GM18907 (cell line): Measurements from ENCODE around the gene KCNA1.

Source experiments
- ATAC-seq: cut with Tn5 transposase; IDR thresholded peaks from one replicate; pipeline ENCODE4 v1.9.1; 2021; ENCODE audit warnings: mild to moderate bottlenecking, moderate library complexity; ENCODE audit not compliant: unreplicated experiment

KCNA1 gene

DNA sequence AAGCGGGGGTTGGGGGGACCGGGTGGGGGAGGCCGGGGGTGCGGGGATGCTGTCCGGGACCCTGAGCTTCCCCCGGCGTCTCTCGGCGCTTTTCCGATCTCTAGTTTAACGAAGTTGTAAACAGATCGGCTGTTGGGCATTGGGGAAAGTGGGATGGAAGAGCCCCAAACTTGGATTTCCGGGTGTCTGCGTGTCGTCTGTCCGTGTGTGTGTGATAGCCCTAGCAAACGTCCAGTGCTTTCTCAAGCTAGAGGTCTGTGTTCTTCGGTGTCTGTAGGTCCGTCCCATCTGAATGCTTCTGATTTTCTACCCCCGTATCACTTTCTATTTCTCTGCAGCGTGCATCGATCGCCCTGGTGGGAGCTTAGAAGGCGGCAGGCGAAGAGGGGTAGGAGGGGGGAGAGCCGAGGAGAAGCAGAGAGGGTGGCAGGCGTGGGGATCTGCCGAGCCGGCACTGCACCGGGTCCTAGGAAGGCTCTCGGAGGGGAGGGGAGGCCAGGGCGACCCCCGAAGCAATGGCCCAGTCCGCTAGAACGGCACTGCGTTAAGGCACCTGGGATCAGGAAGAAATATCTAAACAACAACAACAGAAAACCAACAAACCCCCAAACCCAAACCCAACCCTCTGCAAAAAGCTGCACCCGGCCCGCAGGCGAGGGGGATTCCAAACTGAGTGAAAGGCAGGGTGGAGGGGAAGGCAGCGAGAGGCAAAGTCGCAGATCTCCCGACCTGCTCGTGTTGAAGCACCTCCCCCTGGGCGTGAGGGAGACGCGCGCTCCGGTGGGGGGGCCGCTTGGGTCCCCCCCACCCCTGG is 1.0 kb downstream of the KCNA1 start:
- ATAC-seq = peak; percentile 46

DNA sequence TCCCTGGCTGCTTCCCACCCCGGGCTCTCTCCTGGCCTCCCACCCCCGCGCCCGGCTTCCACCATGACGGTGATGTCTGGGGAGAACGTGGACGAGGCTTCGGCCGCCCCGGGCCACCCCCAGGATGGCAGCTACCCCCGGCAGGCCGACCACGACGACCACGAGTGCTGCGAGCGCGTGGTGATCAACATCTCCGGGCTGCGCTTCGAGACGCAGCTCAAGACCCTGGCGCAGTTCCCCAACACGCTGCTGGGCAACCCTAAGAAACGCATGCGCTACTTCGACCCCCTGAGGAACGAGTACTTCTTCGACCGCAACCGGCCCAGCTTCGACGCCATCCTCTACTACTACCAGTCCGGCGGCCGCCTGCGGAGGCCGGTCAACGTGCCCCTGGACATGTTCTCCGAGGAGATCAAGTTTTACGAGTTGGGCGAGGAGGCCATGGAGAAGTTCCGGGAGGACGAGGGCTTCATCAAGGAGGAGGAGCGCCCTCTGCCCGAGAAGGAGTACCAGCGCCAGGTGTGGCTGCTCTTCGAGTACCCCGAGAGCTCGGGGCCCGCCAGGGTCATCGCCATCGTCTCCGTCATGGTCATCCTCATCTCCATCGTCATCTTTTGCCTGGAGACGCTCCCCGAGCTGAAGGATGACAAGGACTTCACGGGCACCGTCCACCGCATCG is 1.8 kb downstream of the KCNA1 start:
- ATAC-seq = no peak

DNA sequence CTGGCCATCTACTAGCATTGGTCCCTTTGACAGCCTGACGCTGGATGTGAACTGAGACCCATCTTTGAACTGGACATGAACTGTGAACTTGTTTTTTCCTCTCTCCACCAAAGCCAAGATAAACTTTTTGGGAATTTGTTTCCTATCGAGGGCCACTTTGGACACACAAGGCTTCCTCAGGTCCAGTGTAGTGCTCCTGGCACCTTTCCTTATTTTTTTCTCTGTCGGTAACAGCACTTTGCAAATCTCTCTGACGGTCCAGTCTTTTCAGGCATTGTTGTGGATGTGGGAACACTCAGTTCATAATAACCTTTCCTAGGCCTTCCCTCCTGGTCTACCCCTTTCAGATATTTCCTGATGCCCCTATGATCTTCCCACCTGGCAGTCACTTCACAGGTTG is 5.0 kb downstream of the KCNA1 start:
- ATAC-seq = no peak

DNA sequence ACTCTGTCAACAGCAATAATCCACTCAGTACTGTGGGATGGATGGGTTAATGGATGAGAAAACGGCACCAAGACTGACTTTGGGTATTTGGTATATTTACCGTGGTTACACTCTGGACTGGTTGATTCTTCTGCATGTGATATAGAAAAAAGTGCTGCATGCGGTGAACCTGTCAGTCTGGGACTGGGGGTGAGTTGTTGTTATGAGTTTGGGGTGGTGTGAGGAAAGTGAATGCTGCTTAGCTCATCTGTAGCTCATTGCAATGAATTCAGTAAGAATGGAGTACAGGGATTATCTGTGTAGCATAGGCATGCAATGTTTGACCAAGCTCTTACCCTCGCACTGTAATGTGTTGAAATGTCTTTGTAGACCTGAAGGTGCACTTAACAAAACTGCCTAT is 6.0 kb downstream of the KCNA1 start:
- ATAC-seq = no peak

DNA sequence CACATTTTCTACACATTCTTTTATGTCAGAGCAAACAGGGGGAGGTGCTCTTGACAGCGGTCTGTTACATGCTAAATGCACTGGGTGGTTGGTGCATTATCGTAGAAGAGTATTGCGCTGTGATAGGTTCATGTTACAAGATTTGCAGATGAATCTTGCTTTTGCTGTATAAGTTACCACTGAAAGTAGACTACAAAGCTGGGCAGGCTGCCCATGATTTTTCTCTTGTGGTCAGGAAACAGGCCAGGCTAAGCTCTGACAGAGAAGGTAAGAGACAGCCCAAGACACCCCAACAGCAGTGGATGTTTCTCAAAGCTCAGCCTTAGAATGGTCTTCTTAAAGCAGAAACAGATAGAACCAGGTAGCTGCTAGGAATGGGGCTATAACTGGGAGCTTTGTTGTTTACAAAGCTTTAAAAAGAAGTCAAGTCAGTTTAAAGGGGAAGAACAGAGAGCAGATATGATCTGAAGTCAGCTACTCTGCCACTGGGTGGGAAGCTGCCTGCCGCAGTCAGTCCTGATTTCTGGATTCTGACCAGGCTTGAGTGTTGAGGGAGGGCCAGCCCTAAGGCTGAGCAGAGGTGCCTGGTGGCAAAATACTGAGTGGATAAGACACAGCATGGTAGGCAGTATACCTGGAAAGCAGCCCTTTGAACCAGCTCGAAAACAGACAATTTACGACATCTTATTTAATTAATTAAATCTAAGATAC is 9.4 kb downstream of the KCNA1 start:
- ATAC-seq = no peak

DNA sequence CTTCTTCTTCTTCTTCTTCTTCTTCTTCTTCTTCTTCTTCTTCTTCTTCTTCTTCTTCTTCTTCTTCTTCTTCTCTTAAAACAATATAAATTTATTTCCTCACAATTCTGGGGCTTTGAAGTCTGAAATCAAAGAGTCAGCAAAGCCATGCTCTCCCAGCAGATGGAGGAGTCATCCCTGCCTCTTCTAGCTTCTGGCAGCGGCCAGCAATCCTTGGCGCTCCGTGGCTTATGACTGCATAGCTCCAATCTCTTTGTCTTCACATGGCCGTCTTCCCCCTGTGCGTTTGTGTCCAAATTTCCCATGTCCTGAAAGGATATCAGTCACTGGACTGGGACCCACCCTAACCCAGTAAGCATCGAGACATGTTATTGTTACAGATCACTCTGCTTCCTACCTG is 22.9 kb downstream of the KCNA1 start:
- no peak for ATAC-seq

DNA sequence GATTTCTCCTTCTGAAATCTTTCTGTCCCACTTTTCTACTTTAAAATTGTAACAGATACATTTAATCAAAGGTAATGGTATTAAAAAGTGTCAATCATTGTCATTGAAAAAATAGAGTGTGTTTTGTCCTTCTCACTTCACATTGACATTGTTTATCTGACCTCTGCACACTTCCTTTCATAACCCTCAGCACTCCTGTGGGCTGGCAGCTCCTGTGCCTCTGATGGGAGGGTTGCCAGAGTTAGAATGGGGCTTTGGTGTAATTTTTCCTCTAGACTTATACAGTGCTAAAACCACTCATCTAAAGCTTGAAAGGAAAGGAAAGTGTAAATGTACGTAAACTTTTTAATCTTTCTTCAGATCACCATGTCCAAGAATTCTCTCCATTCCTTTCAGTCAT is 23.7 kb downstream of the KCNA1 start:
- no peak for ATAC-seq

DNA sequence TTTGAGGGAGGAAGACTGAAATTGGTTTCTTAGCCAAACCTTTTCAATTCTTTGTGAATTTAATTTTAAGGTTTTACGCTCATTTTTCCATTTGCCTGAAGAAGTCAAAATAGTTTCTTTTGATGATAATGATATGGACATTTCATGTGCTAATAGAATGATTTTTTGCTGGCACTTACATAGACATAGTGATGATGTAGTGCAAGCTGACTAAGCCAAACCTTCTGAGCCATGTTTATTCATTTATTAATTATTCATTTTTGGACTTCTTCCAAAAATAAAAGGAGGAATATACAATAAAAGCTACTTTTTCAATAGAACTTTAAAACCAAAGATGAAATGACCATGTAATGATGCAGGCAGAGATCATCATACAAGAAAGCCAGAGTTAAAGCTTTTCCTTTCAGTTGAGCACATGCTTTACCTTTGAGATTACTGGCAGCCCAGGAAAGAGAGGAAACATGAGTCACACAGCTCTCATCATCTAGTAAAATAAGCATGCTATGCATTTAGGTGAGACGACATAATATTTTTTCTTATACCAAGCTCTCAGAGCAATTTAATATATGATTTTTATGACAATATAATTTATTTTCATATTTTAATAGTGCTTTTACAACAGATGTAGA is 24.8 kb downstream of the KCNA1 start:
- ATAC-seq = no peak

DNA sequence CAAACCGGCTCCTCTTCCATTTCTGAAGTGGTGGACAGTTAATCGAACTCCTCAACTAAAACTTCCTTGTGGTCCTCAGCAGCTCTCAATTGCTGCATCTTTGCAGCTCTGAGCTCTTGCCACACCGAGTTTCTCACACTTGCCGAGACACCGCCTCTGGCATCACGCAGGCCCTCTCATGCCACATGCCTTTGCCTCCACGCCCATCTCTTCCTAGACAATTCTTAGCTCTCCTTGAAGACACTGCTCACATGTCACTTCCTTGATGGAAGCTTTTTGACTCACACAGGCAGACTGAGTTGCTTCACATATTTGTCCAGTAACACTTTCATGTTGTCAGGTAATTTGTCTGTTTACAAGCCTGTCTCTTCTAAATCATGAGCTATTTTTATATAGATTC is 29.2 kb downstream of the KCNA1 start:
- ATAC-seq = no peak

DNA sequence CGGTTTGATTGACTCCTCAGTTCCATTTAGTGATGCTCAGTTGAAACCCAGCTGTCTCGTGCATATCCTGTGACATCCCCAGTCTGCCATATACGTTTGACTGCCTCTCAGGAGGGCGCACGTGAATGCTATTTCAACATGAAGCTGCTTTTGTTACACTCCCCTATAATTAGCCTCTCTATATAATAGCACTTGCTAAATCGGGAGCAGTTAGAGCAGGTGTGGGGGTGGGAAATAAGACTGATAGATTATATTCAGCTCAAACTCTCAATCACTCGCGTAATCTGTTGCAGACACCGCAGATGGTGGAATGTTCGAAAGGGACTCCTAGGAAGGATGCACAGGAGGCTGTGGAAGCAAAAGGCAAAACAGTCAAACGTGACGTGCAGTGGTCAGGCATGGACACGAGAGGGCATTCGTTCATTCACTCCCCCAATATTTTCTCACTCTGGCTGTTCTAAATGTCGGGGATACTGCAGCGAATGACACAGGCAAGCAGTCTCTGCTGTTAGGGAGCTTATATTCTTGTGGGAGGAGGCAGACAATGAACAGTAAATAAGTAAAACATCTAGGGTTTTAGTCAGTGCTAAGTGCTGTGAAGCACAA is 29.8 kb downstream of the KCNA1 start:
- no peak for ATAC-seq

DNA sequence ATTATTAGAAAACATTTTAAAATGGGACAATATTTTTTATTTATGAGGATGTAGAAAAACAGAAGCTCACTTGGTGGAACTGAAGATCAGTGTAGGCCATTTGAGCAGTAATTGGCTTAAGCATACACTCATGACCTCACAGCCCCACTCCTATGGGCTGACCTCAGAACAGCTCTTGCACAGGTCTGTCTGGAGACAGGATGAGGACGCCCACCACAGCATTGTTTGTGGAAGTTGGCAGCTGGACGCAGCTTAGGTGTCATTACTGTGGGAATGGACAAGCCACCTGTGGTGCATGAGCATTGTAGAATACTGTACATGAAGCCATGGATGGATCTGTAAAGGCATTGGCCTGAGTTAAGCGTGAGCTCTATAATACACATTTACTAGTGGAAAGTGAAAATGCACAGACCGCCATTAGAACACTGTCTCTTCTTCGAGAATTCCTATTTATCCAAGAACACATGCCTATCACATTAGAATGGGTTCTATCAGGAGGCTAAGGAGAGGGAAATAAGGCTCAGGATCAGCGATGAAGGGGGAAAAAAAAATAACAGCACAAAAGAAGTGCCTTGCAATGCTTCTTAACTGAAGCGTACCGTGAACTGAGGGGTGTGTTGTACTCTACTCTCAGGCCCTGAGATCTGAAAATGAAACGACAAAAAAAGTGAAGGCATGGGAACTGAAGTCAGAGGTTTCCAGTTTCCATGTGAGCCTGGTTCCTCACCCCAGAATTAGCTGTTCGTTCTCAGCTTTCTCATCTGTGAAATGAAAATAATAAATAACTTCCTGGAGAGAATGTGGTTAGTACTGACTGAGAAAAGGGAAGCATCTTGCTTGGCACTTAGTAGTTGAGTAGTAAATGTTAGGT is 33.6 kb downstream of the KCNA1 start:
- peak; percentile 85 for ATAC-seq

DNA sequence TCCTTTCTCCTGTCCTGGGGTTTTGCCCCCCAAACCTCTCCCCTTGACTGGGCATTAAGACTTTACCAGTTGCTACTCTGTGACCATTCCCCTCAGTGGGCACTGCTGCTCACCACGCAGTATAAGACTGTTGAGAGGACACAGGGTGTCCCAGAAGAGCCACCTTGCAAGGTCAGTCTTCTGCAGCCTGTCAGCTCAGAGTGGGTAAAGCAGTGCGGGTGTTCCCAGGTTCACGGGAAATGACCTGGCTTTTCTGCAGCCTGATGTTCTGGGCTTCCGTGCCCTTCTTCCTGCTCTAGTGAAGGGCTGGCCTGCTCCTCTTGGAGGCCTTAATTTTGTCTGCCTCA is 34.2 kb downstream of the KCNA1 start:
- ATAC-seq = peak; percentile 50

DNA sequence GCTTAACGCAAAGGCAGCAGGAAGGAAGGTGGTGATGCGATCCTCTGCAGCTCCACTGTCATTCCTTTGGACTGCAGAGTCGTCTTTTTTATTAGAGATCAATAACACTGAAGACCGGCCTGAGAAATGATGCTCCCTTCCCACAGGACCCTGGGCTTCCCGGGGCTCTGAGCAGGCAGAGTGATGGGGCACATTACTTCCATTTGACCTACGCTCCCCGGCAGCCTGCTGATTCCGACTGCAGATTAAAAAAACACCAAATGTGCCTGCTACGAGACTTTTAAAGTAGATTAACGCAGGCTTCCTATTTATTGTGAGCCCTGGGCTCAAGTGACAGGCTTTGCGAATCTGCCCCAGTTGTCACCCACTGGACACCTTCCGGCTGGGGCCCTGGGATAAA is 37.5 kb downstream of the KCNA1 start:
- ATAC-seq = no peak

DNA sequence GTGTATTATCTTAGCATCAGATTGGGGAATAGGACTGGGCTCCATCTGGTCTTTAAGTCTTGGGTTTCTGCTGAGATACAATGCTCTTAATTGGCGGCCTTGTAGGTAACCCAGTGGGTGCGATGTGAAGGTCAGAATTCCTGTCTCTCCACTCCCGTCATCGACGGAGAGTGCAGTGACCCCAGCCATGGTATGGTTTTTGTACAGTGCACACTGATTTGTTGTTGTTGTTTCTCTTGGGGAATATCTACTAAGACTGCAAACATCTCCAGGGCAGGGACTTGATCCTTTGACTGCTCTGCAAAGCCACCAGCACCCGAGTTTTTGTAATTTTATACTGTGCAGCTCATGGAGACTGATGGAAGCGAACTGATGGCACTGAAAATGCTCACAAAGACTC is 41.4 kb downstream of the KCNA1 start:
- no peak for ATAC-seq

DNA sequence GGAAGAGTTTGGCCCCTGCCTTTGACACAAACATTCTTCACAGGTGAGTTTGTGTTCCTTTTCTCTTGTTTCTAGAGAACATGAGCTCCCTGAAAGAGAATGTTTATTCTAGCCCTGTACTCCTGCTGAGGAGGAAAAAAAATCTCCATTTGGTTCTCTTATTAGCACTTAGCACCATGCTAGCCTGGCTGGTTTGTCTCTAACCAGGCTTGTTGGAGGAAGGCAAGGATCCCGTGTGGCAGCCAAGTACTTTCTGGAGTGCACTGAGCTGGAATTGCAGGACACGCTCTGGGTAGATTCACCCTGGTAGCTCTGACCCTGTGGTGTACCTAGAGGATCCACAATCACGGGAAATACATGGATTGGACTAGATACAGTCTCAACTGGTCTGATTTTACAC is 41.9 kb downstream of the KCNA1 start:
- ATAC-seq = no peak

DNA sequence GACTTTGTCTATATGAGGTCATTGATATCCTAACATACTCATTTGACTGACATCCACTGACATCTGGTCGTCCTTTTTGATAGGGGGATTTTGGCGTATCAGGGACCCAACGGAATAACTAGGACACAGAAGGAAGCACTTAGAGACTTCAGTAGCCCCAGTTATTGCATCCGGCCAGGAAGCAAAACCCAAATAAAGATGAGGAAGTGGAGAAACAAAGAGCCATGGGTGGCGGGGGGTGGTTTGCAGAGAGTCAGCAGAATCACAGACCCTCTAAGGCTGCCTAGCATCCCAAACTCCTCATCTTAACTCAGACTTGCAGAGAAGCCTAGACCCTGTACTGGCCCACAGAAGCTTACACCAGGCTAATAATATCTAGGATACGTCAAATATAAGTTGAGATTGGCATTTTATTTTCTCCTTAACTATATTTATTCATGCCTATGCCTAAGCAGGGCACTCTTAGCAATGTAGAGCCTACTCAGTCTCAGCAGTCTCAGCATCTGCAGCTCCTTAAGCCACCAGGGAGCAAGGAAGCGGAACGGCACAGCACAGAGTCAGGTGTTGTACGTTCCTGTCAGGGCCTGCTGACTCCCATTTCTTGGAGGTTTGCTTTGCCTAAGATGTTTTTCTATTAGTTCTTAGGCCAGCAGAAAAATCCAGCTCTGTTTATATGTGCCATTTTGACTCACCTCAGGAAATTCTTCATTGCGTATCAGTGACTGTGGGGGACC is 45.1 kb downstream of the KCNA1 start:
- ATAC-seq = no peak

DNA sequence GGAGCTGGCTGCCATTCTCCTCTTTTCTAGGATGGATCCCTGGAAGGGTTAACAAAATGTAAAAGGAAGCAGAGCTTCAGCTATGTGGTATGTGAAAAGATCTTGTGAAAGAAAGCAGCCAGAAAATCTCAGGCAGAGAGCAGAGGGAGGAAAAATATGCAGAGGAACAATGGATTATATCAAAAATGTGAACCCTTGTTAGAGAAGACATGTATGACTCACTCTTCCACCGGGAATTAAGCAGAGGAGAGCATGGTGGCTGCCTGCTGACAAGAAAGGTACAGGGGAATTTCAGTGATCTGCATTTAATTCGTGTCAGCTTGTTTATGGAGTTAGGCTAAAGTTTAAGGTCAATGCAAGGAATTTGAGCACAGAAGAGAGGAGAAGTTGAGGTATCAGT is 46.3 kb downstream of the KCNA1 start:
- no peak for ATAC-seq

DNA sequence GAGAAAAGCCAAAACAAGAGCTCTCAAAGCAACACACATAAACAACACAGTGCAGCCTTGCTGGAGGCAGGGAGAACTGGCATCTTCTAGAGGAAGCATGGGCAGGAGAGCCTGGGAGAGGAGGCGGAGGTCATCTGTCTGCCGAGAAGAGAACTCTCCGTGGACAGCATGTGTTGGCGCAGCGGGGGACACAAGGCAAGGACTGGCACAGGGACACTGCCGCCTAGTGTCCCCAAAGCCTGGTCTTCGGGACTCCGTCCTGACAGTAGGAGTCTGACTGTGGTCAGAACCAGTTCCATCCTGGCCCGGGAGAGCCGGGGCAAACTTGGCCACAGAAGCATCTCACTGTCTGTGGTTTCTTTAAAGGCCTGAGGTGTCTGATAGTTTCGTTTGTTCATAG is 47.3 kb downstream of the KCNA1 start:
- ATAC-seq = no peak

DNA sequence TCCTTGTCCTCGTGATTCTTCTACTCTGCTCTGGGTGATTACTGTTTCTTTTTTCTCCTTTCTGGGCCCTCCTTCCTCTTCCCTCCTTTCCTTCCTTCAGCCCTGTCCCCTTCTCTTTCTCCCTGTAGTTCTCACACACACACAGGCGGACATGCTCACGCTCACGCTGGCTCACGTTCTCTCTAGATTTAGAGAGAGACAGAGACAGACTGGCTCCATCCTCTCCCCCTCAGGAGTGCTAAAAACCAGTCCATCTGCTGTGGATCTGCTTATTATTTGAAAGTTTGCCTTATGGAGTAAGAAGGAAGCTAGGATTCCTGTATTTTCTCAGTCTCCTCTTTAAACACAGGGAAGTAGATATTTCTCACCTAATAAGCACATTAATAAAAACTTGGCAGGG is 48.1 kb downstream of the KCNA1 start:
- no peak for ATAC-seq
